H4 (cell line): ENCODE measurements around the gene HTATIP2. TPM values are rescaled to one million over a fixed set of nuclear protein-coding genes. Genes with fewer than 3 reads are reported as not detected.
"Not testable (repeated sequence)": the region's sequence is repeated elsewhere in the genome, so short reads cannot be mapped to it uniquely, and the experiment has no call there.

Source experiments
- DNase-seq: peaks from one replicate; pipeline ENCODE4 v3.0.0-alpha.2; 2015; ENCODE audit warnings: low spot score
- total RNA-seq: library from RNA; depleted of rRNA; stranded (reverse); fragments of >200 nt; shearing (Covaris generic); gene quantifications from 2 replicates; pipeline ENCODE4 v1.2.3, GENCODE V29; 2014; rRNA removed

Gene HTATIP2
- total RNA-seq = 24.8 and 36.7 TPM in 2 replicates

- DNase-seq = no peak
Measured at GRCh38 chr11:20363500-20364340, at the start of gene HTATIP2. Gene HTATIP2, plus strand, starts transcription at chr11:20363714. Its CDS starts 524 bp downstream, at chr11:20364238.

GRCh38 chr11:20315800-20316199 is 47.7 kb upstream of the HTATIP2 start:
- no peak for DNase-seq

DNA sequence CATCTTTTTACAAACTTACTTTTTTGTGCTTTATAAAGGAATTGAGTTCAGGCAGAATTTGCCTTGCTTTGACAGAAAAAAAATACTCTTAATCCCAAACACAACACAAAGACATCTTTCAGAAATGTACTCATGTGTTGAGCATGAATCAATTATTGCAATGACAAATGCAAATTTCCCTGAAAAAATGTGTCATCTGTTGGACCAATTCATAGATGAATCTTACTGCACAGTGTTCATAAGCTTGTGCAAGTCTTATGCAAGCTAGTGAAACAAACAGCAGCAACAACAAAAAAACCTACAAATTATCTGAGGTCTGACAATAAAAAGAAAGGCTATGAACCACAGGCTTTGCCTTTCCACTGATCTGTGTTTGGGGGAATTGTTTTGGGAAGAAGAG is 42.3 kb upstream of the HTATIP2 start:
- DNase-seq = no peak

GRCh38 chr11:20327377-20327935 is 36.1 kb upstream of the HTATIP2 start:
- DNase-seq = no peak

DNA sequence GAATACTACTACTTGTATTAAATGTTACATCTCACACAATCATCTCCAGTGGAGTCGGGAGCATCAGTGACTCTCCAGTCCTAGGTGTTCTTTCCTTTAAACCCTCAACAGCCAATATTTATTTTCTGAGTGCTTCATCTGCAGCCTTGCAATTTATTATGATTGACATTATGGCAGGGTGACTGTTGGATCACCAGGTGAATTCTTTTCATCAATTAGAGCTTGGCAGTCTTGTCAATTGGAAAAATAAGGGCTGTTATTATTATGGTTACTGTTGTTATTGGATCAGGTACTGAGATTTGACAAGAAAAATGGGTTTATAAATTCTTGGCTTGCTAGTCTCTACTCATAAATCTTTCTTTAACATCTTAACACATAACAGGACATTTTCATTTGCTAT is 27.5 kb upstream of the HTATIP2 start:
- DNase-seq = no peak

GRCh38 chr11:20337526-20338154 is 25.9 kb upstream of the HTATIP2 start:
- DNase-seq = peak; percentile 43

GRCh38 chr11:20342347-20343141 is 21.0 kb upstream of the HTATIP2 start:
- DNase-seq = no peak

DNA sequence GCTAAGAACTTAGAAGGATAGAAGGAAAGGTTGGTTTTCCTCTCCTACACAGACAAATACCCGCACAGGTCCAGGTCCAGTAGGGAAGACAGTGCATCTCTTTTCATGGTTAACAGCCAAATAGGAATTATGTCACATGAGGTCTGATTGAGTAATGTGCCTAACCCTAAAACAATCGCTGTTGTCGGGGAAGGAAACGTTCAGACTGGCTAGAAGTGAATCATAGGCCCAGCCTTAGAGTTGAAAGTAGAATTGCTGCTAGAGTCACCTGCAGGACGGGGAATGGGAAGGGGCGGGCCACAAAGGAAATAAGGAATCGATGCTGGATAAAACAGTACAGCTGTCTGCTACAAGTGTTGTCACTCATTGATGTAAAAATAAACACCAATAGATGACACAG is 12.4 kb upstream of the HTATIP2 start:
- DNase-seq = no peak

DNA sequence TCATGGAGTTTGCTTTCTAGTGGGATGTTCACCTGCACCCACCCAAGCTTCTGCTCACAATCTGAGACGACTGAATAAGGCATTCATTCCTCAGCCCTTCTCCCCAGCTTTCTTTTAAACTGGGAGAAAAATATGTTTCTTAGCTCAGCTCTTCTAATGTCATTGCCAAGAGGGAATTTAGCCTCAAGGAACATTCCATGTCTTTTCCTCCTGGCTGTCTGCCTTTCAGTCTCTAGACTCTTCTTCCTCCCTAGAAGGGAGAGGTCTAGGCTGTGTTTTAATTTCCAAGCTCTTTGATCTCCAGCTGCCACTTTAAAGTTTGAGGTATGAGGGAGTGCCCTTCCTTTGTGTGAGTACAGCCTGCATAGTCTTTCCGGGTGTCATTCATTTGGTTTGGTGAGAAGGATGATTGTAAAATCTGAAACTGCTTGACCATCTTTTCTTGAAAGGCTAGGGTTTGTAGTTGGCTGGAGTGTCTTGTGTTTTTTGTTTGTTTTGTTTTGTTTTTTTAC is 11.7 kb upstream of the HTATIP2 start:
- DNase-seq = no peak

DNA sequence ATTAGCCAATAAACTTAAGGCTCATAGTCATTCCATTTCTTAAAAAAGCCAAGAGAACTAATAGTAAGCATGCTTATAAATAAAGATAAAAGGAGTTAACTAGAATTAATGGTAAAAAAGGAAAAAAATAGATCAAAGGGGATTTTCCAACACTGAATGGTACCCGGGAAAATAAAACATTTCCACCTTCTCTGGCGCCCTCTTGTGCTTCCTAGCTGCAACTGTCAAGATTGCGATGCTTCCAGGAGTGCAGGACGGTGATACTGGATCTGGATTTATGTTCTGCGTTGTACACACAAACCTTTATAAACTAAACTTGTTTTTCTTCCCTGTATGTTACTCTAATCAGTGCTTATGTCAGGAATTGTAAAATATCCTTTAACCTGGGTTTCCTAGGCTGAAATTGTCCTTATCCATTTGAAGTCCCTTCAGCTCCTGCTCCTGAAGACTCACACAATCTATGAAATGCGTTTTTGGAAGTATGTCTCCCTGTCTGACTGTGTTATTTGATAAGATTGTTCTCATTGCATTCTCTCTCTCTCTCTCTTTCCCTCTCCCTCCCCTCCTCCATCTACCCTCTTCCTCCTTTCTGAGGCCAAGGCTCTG is 9.6 kb upstream of the HTATIP2 start:
- peak; percentile 46 for DNase-seq

DNA sequence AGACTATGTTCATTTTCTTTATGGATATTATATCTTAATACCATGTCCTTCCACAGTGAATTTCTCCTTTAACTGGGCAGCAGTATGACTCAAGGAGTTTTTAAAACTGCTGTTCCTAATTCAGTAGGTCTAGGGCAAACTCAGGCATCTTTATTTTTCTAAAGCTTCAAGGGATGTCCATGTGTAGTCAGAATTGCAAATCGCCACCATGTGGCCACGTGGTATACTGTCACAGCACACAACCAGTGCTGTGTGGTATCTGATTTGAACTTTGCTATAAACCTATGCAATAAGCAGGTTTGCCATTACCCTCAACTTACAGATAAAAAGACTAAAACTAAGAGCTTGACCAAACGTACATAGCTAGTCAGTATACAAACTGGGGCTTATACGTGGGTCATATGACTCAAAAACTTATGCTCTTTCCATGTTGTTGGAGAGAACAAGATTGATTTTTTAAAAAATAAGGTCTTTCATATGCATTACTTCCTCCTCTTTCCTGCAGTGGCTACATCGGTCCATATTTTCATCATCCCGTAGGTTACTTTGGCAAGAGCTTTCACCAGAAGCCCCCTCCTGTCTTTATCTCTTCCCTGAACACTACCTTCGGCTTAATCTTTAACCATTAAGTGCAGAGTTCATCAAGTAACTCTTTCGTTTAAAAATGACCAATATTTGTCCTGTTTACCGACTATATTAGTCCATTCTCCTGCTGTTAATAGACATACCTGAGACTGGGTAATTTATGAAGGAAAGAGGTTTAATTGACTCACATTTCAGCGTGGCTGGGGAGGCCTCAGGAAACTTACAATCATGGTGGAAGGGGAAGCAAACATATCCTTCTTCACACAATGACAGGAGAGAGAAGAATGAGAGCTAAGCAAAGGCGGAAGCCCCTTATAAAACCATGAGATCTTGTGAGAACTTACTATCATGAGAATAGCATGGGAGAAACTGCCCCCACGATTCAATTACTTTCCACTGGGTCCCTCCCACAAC is 8.0 kb upstream of the HTATIP2 start:
- DNase-seq = peak; percentile 70

GRCh38 chr11:20357150-20357549 is 6.4 kb upstream of the HTATIP2 start:
- DNase-seq = no peak

- peak; percentile 85 for DNase-seq
Measured at GRCh38 chr11:20360650-20361049, 2.9 kb upstream of the HTATIP2 start.

DNA sequence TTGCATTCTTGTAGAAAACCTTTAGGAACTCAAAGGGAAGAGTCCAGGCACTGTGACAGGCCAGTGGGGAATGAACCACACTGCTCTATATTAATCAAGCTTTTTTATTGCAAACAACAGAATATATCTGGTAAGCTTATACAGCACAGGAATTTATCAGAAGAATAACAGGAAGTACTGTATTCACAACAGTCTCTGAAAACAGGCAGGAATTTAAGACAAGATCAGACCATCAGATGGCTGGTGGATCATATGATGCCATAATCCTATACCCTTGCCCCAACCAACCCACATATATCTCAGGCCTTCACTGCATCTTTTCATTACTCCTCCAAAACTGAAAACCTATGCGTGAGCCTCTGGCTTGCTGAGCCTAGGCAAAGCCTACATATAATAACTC is 1.0 kb upstream of the HTATIP2 start:
- no peak for DNase-seq

DNA sequence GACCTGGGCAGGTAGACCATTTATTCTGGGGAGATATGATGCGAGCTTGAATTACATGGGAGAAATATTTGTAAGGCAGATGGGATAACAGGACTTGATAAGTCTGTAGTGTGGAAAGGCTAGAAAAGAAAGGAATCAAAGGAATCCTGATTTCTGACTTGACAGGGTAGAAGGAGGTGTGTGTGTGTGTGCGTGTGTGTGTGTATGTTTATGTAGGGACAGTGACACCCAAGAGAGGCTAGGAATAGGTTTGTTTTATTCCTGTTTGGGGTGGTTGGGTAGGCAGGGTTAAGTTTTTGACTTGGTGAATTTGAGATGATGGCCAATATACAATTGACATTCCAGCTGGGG is 390 bp upstream of the HTATIP2 start:
- DNase-seq = no peak

- no peak for DNase-seq
Measured at GRCh38 chr11:20364341-20364792, 853 bp downstream of the HTATIP2 start.

- not testable (repeated sequence) for DNase-seq
Measured at GRCh38 chr11:20365465-20365864, 2.0 kb downstream of the HTATIP2 start.

DNA sequence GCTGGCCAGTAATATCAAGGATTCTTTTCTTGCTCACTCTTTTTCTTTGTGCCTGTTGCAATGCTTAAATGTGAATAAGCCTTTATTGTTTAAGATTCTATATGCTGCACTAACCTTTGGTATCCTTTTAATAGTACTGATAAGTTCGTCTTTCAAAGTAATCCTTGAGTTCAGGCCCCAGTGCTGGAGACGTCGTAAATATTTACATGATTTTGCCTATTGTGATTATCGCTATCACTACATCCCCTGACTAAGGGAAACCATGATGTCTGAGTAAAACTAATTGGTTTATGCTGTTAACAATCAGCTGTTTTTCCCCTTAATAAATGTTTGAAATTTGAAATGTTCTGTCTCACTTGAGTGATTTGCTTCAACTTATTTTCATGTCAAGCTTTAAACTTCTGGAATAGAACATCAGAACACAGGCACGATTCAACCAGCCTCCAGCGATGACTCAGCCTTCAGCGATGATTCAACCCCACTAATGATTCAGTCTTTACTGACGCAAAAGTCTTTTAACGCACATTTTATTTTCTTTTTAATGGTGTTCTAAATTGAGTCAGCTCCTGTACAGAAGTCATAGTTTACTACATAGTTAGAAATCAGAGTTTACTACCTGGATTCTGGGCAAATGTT is 3.9 kb downstream of the HTATIP2 start:
- peak; percentile 88 for DNase-seq

DNA sequence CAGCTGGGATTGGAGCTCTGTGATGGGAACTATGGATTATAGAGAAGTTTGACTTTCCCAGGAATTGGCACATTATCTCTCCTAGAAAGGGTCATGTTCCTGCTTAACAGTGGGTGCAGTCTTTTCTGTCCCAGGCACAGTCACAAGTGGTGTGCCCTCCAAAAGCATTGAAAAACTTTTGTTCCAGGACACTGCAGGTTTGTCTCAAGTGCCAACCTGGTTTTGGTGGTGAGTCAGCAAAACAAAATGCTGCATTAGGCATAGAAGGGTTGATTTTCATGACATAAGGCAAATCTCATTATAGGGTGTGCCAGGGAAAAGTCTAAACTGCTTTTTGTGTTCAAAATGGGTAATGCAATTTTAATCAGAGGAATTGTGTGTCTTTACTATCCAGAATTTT is 4.9 kb downstream of the HTATIP2 start:
- DNase-seq = peak; percentile 70

DNA sequence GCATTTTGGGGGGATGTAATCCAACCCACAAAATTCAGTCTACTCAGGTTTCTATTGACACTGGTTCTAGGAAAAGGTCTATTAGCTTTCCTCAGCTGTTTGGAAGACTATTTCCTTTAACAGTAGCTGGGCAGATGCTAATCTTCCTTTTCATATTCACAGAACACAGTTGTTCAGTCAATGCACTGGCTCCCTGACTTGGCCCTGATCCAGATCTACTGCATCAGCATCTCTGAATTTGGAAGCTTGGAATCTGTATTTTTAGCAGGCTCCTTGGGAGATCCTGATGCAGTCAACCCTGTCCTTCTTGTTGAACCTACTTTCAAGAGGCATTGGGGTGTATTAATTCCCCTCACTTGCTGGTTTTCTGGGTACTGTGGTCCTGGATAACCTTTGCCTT is 6.3 kb downstream of the HTATIP2 start:
- no peak for DNase-seq
